ENCODE data around the gene GIGYF2.

- TF ChIP-seq SIN3A (IDR thresholded peaks at IDR 0.05; ENCODE audit: borderline replicate concordance, insufficient read depth, low read length) (no peak), REST (IDR thresholded peaks at IDR 0.05; ENCODE audit: insufficient read depth in 1 of 2, low read depth in 2 of 2, low read length in 2 of 2) (no peak), POLR2AphosphoS5 (IDR thresholded peaks at IDR 0.05; ENCODE audit: low read depth, low read length) (no peak)
Observed at GRCh38 chr2:232870766-232871371, 173.7 kb downstream of the GIGYF2 start.

Measured in PFSK-1 (cell line).